ENCODE results near the gene IAH1.

IAH1 gene

GRCh38 chr2:9535177-9535576 lies 60.8 kb downstream of the IAH1 start:
- DNase-seq = no peak

- DNase-seq = no peak
Measured at GRCh38 chr2:9536504-9536903, 62.2 kb downstream of the IAH1 start.

- DNase-seq = no peak
Measured at GRCh38 chr2:9538000-9538507, 63.7 kb downstream of the IAH1 start.

All from hematopoietic multipotent progenitor cell treated with erythropoietin and hydrocortisone succinate and interleukin-3 and kit ligand, for 8 days (in vitro differentiated cells).